Endothelial cell of umbilical vein (primary cell): Measurements from ENCODE around the gene CHN2.

Experiments used
- EZH2 ChIP-seq: IDR thresholded peaks from 2 replicates; pipeline ENCODE4 v1.6.1; 2012; ENCODE audit warnings: borderline replicate concordance, low read depth, mild to moderate bottlenecking, moderate library complexity, low read length, inconsistent platforms; ENCODE audit not compliant: severe bottlenecking
- JUN ChIP-seq: IDR thresholded peaks from 2 replicates; pipeline ENCODE4 v1.6.1; 2011; ENCODE audit warnings: borderline replicate concordance, low read depth; ENCODE audit not compliant: insufficient read length, insufficient read depth
- MYC ChIP-seq: IDR thresholded peaks from one replicate; pipeline ENCODE4 v1.6.1; 2011; ENCODE audit warnings: mild to moderate bottlenecking, low read depth, low read length
- POLR2A ChIP-seq: IDR thresholded peaks from 2 replicates; pipeline ENCODE4 v1.6.1; 2012; ENCODE audit warnings: low read depth, mild to moderate bottlenecking, control low read depth, low read length
- POLR2AphosphoS5 ChIP-seq: IDR thresholded peaks from 2 replicates; pipeline ENCODE4 v1.6.1; 2012; ENCODE audit warnings: low read depth, mild to moderate bottlenecking, control low read depth, low read length, moderate library complexity; ENCODE audit not compliant: insufficient read depth
- TF ChIP-seq, protein P1 (sequence below), 2 donors: IDR thresholded peaks; 1 replicate in 1 of 2; 2 replicates in 1 of 2; pipeline ENCODE4 v1.5.1; 2011; ENCODE audit warnings: low read length in 2 of 2, mild to moderate bottlenecking in 2 of 2, moderate library complexity in 2 of 2, control low read depth in 1 of 2, inconsistent platforms in 1 of 2, low read depth in 1 of 2; ENCODE audit not compliant: insufficient read depth in 1 of 2; ENCODE audit errors: extremely low read depth in 1 of 2
- TF ChIP-seq, protein P2 (sequence below): IDR thresholded peaks from 2 replicates; pipeline ENCODE4 v1.6.1; 2011; ENCODE audit not compliant: insufficient read depth, insufficient read length

DNA sequence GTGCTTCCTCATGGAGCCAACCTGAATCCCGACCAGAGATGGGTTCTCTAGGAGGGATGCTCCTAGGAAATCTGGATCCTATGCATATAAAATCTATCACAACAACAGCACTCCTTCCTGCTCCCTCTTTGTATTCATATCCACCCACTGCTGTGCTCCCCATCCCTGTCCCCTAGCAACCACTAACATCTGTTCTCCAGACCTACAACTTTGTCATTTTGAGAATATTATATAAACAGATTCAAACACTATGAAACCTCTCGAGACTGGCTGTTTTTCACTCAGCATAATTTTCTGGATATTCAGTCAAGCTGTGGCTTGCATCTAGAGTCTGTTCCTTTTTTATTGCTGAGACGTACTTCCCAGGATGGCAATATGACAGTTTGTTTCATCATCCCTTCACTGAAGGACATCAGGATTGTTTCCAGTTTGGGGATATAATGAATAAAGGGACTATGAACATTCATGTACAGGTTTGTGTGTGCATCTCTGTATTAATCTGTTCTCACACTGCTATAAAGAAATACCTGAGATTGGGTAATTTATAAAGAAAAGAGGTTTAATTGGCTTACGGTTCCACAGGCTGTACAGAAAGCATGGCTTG lies 333.0 kb downstream of the CHN2 start:
- TF ChIP-seq, protein P1, sequence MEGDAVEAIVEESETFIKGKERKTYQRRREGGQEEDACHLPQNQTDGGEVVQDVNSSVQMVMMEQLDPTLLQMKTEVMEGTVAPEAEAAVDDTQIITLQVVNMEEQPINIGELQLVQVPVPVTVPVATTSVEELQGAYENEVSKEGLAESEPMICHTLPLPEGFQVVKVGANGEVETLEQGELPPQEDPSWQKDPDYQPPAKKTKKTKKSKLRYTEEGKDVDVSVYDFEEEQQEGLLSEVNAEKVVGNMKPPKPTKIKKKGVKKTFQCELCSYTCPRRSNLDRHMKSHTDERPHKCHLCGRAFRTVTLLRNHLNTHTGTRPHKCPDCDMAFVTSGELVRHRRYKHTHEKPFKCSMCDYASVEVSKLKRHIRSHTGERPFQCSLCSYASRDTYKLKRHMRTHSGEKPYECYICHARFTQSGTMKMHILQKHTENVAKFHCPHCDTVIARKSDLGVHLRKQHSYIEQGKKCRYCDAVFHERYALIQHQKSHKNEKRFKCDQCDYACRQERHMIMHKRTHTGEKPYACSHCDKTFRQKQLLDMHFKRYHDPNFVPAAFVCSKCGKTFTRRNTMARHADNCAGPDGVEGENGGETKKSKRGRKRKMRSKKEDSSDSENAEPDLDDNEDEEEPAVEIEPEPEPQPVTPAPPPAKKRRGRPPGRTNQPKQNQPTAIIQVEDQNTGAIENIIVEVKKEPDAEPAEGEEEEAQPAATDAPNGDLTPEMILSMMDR (IDR thresholded peaks at IDR 0.05; ENCODE audit: extremely low read depth in 1 of 2, insufficient read depth in 1 of 2, low read depth in 1 of 2, low read length in 2 of 2), result no peak
- no peak for TF ChIP-seq POLR2AphosphoS5
- no peak for TF ChIP-seq POLR2A
- no peak for TF ChIP-seq EZH2
- no peak for TF ChIP-seq JUN
- TF ChIP-seq, protein P2, sequence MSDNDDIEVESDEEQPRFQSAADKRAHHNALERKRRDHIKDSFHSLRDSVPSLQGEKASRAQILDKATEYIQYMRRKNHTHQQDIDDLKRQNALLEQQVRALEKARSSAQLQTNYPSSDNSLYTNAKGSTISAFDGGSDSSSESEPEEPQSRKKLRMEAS, result no peak
- TF ChIP-seq MYC, result no peak
